OCI-LY3 (cell line): Measurements from ENCODE around the gene ADAMTS15.

Source experiments
- H2AFZ ChIP-seq: fragments of 200-600, 300-600 bp; shearing (Covaris generic); 2 replicates; pipeline ENCODE4 v1.6.0; 2014; ENCODE audit warnings: antibody characterized with exemption, low read depth, low read length
- H3K27ac ChIP-seq: fragments of 200-600, 300-600 bp; sonication (generic); 2 replicates; pipeline ENCODE4 v1.5.1; 2014; ENCODE audit warnings: mild to moderate bottlenecking, low read length, moderate library complexity, mixed read lengths
- H3K27me3 ChIP-seq: fragments of 200-600, 300-600 bp; sonication (generic); 2 replicates; pipeline ENCODE4 v1.6.1; 2014; ENCODE audit warnings: low read depth, low read length, mixed read lengths
- H3K36me3 ChIP-seq: fragments of 200-600, 300-600 bp; sonication (generic); replicated peaks from 2 replicates; pipeline ENCODE3; 2014; ENCODE audit warnings: low read depth, low read length, mixed read lengths
- H3K4me1 ChIP-seq: fragments of 300-600, 200-600 bp; sonication (generic); 2 replicates; pipeline ENCODE4 v1.6.1; 2014; ENCODE audit warnings: low read length, mixed read lengths
- H3K4me2 ChIP-seq: fragments of 200-600, 300-600 bp; sonication (generic); 2 replicates; pipeline ENCODE4 v1.6.1; 2014; ENCODE audit warnings: low read length, mixed read lengths
- H3K4me3 ChIP-seq: fragments of 300-600, 200-600 bp; sonication (generic); 2 replicates; pipeline ENCODE4 v1.5.1; 2014; ENCODE audit warnings: antibody characterized with exemption, mild to moderate bottlenecking, low read length, moderate library complexity
- H3K79me2 ChIP-seq: fragments of 300-600, 200-600 bp; shearing (Covaris generic); 2 replicates; pipeline ENCODE4 v1.6.1; 2014; ENCODE audit warnings: mild to moderate bottlenecking, low read length, mixed read lengths
- H3K9ac ChIP-seq: fragments of 300-600, 200-600 bp; shearing (Covaris generic); 2 replicates; pipeline ENCODE4 v1.6.0; 2014; ENCODE audit warnings: mild to moderate bottlenecking, low read length, moderate library complexity
- H3K9me3 ChIP-seq: fragments of 200-600, 300-600 bp; shearing (Covaris generic); 2 replicates; pipeline ENCODE4 v1.6.1; 2014; ENCODE audit warnings: low read length, mixed read lengths; ENCODE audit not compliant: insufficient read depth
- H4K20me1 ChIP-seq: fragments of 200-600, 300-600 bp; sonication (generic); 2 replicates; pipeline ENCODE4 v1.6.1; 2016; ENCODE audit warnings: low read length, mixed read lengths; ENCODE audit not compliant: insufficient read depth
- EZH2phosphoT487 ChIP-seq: fragments of 200-600 bp; shearing (Covaris generic); IDR thresholded peaks from 2 replicates; pipeline ENCODE4 v1.6.1; 2018; ENCODE audit warnings: antibody characterized with exemption, mixed run types, low read depth
- TF ChIP-seq, protein P1 (sequence below): fragments of 200-600, 300-600 bp; sonication (generic); IDR thresholded peaks from 2 replicates; pipeline ENCODE4 v1.5.1; 2014; ENCODE audit warnings: antibody characterized with exemption, low read length, low read depth

The ADAMTS15 gene

GRCh38 chr11:130489716-130490115 lies 41.3 kb downstream of the ADAMTS15 start:
- no peak for TF ChIP-seq EZH2phosphoT487
- TF ChIP-seq, protein P1, sequence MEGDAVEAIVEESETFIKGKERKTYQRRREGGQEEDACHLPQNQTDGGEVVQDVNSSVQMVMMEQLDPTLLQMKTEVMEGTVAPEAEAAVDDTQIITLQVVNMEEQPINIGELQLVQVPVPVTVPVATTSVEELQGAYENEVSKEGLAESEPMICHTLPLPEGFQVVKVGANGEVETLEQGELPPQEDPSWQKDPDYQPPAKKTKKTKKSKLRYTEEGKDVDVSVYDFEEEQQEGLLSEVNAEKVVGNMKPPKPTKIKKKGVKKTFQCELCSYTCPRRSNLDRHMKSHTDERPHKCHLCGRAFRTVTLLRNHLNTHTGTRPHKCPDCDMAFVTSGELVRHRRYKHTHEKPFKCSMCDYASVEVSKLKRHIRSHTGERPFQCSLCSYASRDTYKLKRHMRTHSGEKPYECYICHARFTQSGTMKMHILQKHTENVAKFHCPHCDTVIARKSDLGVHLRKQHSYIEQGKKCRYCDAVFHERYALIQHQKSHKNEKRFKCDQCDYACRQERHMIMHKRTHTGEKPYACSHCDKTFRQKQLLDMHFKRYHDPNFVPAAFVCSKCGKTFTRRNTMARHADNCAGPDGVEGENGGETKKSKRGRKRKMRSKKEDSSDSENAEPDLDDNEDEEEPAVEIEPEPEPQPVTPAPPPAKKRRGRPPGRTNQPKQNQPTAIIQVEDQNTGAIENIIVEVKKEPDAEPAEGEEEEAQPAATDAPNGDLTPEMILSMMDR, result no peak
- H3K4me1 ChIP-seq, result no peaks in the 10 kb centered on the region
- no peak overlapping the region for H2AFZ ChIP-seq
- no peak overlapping the region for H3K4me3 ChIP-seq
- H3K36me3 ChIP-seq, result no peaks in the 10 kb centered on the region
- H3K27me3 ChIP-seq, result no peaks in the 10 kb centered on the region
- H3K4me2 ChIP-seq, result no peak overlapping the region
- H3K79me2 ChIP-seq, result no peaks in the 10 kb centered on the region
- H3K9ac ChIP-seq, result no peak overlapping the region
- H4K20me1 ChIP-seq, result no peaks in the 10 kb centered on the region
- H3K9me3 ChIP-seq, result no peaks in the 10 kb centered on the region
- H3K27ac ChIP-seq, result no peak overlapping the region

- Histone ChIP-seq H3K27ac (no peak overlapping the region), H3K9ac (no peak overlapping the region), H3K36me3 (no peaks in the 10 kb centered on the region), H3K9me3 (no peaks in the 10 kb centered on the region), H3K27me3 (no peaks in the 10 kb centered on the region), H3K79me2 (no peaks in the 10 kb centered on the region), H3K4me3 (no peak overlapping the region), H3K4me2 (no peak overlapping the region), H2AFZ (no peak overlapping the region), H4K20me1 (no peaks in the 10 kb centered on the region), H3K4me1 (no peaks in the 10 kb centered on the region)
- TF ChIP-seq, protein P1, result no peak
- TF ChIP-seq EZH2phosphoT487, result no peak
Measured at GRCh38 chr11:130490682-130491449, 42.4 kb downstream of the ADAMTS15 start.

DNA sequence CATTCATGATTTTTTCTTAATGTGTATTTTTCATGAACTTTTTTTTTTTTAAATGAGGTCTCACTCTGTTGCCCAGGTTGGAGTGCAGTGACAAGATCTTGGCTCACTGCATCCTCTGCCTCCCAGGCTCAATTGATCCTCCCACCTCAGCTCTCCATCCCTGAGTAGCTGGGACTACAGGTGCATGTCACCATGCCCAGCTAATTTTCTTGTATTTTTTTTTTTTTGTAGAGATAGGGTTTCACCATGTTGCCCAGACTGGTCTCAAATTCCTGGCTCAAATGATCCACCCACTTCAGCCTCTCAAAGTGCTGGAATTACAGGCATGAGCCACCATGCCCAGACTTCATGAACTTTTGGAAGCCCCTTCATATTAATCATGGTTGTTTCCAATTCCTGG lies 49.7 kb downstream of the ADAMTS15 start:
- no peak overlapping the region for H3K4me3 ChIP-seq
- H3K27ac ChIP-seq, result no peak overlapping the region
- H3K79me2 ChIP-seq, result no peaks in the 10 kb centered on the region
- no peaks in the 10 kb centered on the region for H3K27me3 ChIP-seq
- peaks cover 17% of the 10 kb centered on the region for H3K4me1 ChIP-seq
- no peaks in the 10 kb centered on the region for H4K20me1 ChIP-seq
- no peaks in the 10 kb centered on the region for H3K36me3 ChIP-seq
- no peaks in the 10 kb centered on the region for H3K9me3 ChIP-seq
- H3K9ac ChIP-seq, result no peak overlapping the region
- H3K4me2 ChIP-seq, result no peak overlapping the region
- no peak overlapping the region for H2AFZ ChIP-seq
- no peak for TF ChIP-seq EZH2phosphoT487
- TF ChIP-seq, protein P1, result no peak

GRCh38 chr11:130499828-130500227 lies 51.4 kb downstream of the ADAMTS15 start:
- H3K4me1 ChIP-seq, result peaks cover 17% of the 10 kb centered on the region
- H3K36me3 ChIP-seq, result no peaks in the 10 kb centered on the region
- H3K4me2 ChIP-seq, result no peak overlapping the region
- H3K27me3 ChIP-seq, result no peaks in the 10 kb centered on the region
- H3K9ac ChIP-seq, result no peak overlapping the region
- no peaks in the 10 kb centered on the region for H3K79me2 ChIP-seq
- no peak overlapping the region for H2AFZ ChIP-seq
- no peaks in the 10 kb centered on the region for H4K20me1 ChIP-seq
- no peak overlapping the region for H3K4me3 ChIP-seq
- no peaks in the 10 kb centered on the region for H3K9me3 ChIP-seq
- TF ChIP-seq, protein P1, result no peak
- no peak for TF ChIP-seq EZH2phosphoT487
- H3K27ac ChIP-seq, result no peak overlapping the region
